Spinal cord (tissue), 10 donors: ENCODE data around the gene PGAM2. TPM values are rescaled to one million over a fixed set of nuclear protein-coding genes. Genes with fewer than 3 reads are reported as not detected.
A peak's percentile ranks its signal among the peaks of the same experiment; 100 is the strongest.

Experiments used
- DNase-seq, 6 donors: peaks; one replicate each; pipeline versions ENCODE4 v3.0.0 to v3.0.0-alpha.2; 2013 to 2015; ENCODE audit warnings: low spot score in 6 of 6, low read depth in 4 of 6
- H3K27ac ChIP-seq: one replicate; pipeline ENCODE4 v1.5.1; 2013; ENCODE audit warnings: low read depth, low read length, control low read depth
- H3K27me3 ChIP-seq: one replicate; pipeline ENCODE4 v1.6.1; 2013; ENCODE audit warnings: low read length; ENCODE audit not compliant: control insufficient read depth, insufficient read depth
- H3K36me3 ChIP-seq: one replicate; pipeline ENCODE4 v1.6.1; 2013; ENCODE audit warnings: low read length; ENCODE audit not compliant: control insufficient read depth, insufficient read depth
- H3K4me1 ChIP-seq: one replicate; pipeline ENCODE4 v1.6.1; 2013; ENCODE audit warnings: low read length; ENCODE audit not compliant: control insufficient read depth, insufficient read depth
- H3K4me3 ChIP-seq: one replicate; pipeline ENCODE4 v1.5.1; 2013; ENCODE audit warnings: low read depth, low read length, control low read depth
- H3K9me3 ChIP-seq: one replicate; pipeline ENCODE4 v1.6.1; 2013; ENCODE audit warnings: low read length; ENCODE audit not compliant: control insufficient read depth, insufficient read depth
- WGBS: methylation state at CpG from one replicate; pipeline ENCODE4 v1.1.5; 2013; ENCODE audit warnings: missing lambda C conversion rate; ENCODE audit not compliant: insufficient coverage; 5-methylcytosine and 5-hydroxymethylcytosine counted together
- polyA plus RNA-seq, 2 donors: library from polyadenylated mRNA; unstranded; fragments of 120-200 nt; gene quantifications; one replicate each; pipeline ENCODE4 v1.2.1, GENCODE V29; 2013; ENCODE audit not compliant: insufficient read length in 2 of 2
- total RNA-seq, 2 donors: library from RNA; depleted of rRNA in 1 of 2; stranded (reverse); fragments of 120-200 nt in 1 of 2; fragments of >200 nt in 1 of 2; gene quantifications; one replicate each; pipeline versions ENCODE4 v1.2.3 to v1.2.4, GENCODE V29; 2013 to 2014
- donor health status: healthy.

PGAM2 gene
- total and polyA plus RNA-seq, 4 donors: 3.5 to 13.6 (median 12.0) TPM

DNA sequence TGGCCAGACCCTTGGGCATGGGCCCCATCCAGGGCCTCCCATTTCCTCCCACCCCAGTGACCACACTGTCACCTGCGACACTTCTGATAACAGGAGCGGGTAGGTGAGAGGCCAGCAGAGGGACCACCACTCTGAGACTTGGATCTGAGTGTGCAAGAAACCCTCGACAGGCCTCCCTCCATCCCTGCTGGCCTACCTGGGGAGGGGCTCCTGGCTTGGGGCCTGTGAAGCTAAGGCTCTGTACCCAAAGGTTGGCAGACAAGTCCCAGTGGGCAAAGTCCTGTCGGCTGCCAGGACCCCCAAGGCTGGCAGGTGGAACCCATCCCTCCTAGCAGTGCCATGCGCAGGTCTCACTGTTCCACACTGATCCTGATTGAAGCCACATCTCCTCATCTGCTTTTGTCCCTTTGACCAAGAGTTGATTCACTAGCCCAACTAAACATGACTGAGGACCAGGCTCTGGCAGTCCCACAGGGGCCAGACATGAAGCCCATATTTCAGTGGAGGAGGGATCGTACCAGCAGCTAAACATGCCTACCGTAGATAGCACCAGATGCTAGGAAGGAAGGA is 1.2 kb upstream of the PGAM2 start:
- Histone ChIP-seq H3K9me3 (no peaks in the 10 kb centered on the region), H3K27me3 (no peaks in the 10 kb centered on the region), H3K27ac (peak overlapping the region; percentile 57), H3K36me3 (peaks cover 19% of the 10 kb centered on the region), H3K4me1 (peaks cover 49% of the 10 kb centered on the region), H3K4me3 (no peak overlapping the region)
- DNase-seq: no peak
- 82% methylated on average over 6 of the region's 7 CpGs for WGBS

DNA sequence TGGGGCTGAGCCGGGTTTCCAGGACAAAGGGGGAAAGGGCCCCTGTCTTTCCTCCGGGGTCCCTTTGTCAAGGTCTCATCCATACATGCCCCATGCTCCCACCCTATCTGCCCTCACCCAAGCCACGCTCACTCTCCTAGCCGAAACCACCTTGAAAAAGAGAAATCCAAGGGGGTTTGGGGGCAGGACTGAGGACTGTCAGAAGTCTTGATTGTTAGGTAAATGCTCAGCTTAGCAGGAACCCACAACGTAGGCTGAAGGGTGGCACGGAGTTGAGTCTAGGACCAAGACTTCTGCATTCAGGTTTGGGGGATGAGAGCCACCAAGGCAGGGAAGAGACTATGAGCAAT is 719 bp upstream of the PGAM2 start:
- Histone ChIP-seq H3K4me3 (no peak overlapping the region), H3K4me1 (peaks cover 54% of the 10 kb centered on the region), H3K36me3 (peaks cover 23% of the 10 kb centered on the region), H3K27me3 (no peaks in the 10 kb centered on the region), H3K9me3 (no peaks in the 10 kb centered on the region), H3K27ac (peak overlapping the region; percentile 57)
- 34% methylated on average over 2 of the region's 6 CpGs for WGBS
- no peak for DNase-seq

DNA sequence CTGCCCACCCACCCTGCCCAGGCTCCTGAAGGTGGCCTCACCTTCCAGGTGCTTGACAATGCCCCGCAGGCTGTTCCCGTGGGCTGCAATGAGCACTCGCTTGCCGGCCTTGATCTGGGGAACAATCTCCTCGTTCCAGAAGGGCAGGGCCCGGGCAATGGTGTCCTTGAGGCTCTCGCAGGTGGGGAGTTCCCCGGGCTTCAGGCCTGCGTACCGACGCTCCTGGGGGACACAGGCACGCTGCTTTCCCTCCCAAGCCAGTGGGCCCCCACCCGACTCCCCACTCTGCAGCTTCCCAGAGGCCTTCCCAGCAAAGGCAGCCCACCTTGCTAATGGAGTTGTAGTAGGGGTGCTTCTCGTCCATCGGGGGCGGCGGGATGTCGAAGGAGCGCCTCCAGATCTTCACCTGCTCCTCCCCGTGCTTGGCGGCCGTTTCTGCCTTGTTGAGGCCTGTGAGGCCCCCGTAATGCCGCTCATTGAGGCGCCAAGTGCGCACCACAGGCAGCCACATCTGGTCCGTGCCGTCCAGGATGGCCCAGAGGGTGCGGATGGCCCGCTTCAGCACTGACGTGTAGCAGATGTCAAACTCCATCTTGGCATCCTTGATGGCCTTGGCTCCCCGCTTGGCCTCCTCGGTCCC is 456 bp downstream of the PGAM2 start:
- peak overlapping the region; percentile 42 for H3K27ac ChIP-seq

DNA sequence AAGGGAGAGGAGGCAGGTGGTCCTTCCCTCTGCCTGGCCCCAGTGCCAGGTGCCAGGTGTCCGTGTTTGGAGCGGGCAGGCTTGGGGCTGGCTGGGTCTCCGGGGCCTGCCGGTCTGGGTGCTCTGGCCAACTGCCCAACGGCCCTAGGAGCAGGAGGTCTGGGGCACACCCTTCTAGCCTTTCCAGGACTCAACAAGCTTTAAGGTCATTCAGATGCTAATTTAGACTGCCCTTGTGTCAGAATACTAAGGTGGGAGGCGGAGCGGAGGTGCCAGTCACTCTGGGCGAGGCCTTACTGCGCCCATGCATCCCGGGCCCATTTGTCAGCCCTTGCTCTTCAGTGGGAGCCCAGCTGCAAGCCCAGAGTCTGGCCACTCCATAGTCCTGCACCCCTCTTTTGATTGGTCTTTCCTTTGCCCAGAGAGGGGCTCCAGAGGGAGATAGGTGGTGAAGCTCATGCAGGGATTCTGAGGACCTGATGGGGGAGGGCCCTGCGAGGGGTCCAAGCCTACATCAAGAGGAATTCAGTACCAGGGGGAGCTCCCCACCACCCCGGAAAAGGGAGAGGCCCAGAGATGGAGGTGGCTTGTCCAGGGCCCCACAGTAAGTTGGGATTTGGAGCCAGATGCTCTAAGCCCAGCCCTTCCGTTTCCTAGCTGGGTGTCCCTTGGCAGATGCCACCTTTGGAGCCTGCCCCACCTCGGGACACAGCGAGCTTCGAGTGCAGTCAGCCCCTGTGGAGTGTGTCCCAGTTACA is 1.3 kb downstream of the PGAM2 start:
- H3K27ac ChIP-seq: no peak overlapping the region
- 32% methylated on average over 14 of the region's 16 CpGs for WGBS
- no peaks in the 10 kb centered on the region for H3K27me3 ChIP-seq
- no peaks in the 10 kb centered on the region for H3K9me3 ChIP-seq
- no peak overlapping the region for H3K4me3 ChIP-seq
- H3K4me1 ChIP-seq: peaks cover 63% of the 10 kb centered on the region
- no peak for DNase-seq
- H3K36me3 ChIP-seq: peaks cover 43% of the 10 kb centered on the region

More for the DNA sequence above, 456 bp downstream of the PGAM2 start:
- Histone ChIP-seq H3K36me3 (peaks cover 35% of the 10 kb centered on the region), H3K4me3 (peak overlapping the region; percentile 27), H3K9me3 (no peaks in the 10 kb centered on the region), H3K4me1 (peaks cover 63% of the 10 kb centered on the region), H3K27me3 (no peaks in the 10 kb centered on the region)
- WGBS: 29% methylated on average over 33 of the region's 33 CpGs
- no peak for DNase-seq

DNA sequence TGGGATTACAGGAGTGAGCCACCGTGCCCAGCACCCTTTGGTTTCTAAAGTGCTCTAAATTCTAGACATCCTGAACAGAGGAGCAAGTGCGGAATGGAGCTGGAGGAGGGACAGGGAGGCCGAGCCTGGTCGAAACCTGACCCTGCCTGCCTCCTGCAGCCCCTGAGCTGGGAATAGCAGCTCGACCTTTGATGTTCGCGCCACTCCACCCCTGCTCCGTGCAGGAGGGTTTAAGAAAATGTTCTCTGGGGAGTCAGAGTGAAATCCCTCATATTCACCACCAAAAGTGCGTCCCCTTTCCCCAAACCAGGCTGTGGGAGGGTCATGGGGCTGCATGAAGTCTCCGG is 1.8 kb downstream of the PGAM2 start:
- Histone ChIP-seq H3K4me3 (no peak overlapping the region), H3K27ac (no peak overlapping the region)

DNA sequence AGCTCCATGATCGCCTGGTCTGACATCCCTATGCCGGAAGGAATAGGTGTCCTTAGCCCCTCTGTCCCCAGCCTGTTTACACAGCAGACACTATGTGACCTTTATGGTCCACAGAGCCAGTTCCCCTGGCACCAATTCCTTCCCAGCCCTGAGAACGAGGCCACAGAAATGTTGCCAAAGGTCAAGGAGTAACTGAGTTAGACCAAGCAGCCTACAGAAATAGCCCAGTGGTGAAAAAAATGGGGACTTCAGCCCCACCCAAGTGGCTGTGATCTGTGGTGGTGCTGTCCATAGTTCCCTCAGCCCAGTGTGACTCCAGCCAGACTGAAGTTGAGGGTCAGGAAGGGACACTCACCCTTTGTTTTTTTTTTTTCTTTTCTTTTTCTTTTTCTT is 2.5 kb downstream of the PGAM2 start:
- no peak overlapping the region for H3K27ac ChIP-seq
- H3K27me3 ChIP-seq: no peaks in the 10 kb centered on the region
- no peak for DNase-seq
- H3K4me1 ChIP-seq: peaks cover 63% of the 10 kb centered on the region
- peaks cover 55% of the 10 kb centered on the region for H3K36me3 ChIP-seq
- H3K9me3 ChIP-seq: no peaks in the 10 kb centered on the region
- 84% methylated on average over 3 of the region's 3 CpGs for WGBS
- H3K4me3 ChIP-seq: no peak overlapping the region

More for the DNA sequence above, 1.8 kb downstream of the PGAM2 start:
- H3K27me3 ChIP-seq: no peaks in the 10 kb centered on the region
- H3K4me1 ChIP-seq: peaks cover 63% of the 10 kb centered on the region
- no peaks in the 10 kb centered on the region for H3K9me3 ChIP-seq
- peaks cover 49% of the 10 kb centered on the region for H3K36me3 ChIP-seq
- WGBS: 35% methylated on average over 5 of the region's 10 CpGs
- DNase-seq: no peak

DNA sequence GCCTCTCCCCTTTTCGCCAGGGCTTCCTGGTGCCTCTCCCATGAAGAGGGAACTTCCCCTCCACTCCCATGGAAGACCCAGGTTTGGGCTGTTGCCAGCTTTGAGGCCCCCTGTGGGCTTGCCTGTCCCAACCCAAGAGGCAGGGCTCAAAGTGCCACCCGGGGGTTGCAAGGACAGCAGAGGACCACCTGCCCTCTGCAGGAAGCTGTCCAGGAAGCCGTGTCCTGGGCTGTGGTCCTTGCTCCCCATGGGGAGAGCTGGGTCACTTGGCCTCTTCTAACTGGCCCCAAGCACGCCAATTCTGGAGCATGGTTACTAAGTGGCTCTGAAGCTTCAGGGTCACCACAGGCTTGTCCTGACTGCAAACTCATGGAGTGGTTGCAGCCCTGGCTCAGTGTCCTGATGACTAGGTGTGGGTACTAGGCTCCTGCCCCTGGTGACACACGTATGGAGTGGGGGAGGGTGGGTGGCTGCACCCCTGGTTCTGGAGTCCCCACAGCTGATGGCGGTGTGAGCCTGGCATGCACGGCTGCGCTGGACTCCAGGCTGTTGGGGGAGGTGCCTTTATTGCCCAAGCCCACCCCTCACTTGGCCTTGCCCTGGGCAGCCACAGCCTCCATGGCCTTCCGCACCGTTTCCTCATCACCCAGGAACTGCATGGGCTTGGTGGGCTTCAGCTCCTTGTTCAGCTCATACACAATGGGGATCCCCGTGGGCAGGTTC is 3.0 kb downstream of the PGAM2 start:
- Histone ChIP-seq H3K4me3 (no peak overlapping the region), H3K9me3 (no peaks in the 10 kb centered on the region), H3K27ac (no peak overlapping the region), H3K4me1 (peaks cover 63% of the 10 kb centered on the region), H3K36me3 (peaks cover 61% of the 10 kb centered on the region), H3K27me3 (no peaks in the 10 kb centered on the region)
- WGBS: 88% methylated on average over 9 of the region's 11 CpGs
- DNase-seq: no peak

DNA sequence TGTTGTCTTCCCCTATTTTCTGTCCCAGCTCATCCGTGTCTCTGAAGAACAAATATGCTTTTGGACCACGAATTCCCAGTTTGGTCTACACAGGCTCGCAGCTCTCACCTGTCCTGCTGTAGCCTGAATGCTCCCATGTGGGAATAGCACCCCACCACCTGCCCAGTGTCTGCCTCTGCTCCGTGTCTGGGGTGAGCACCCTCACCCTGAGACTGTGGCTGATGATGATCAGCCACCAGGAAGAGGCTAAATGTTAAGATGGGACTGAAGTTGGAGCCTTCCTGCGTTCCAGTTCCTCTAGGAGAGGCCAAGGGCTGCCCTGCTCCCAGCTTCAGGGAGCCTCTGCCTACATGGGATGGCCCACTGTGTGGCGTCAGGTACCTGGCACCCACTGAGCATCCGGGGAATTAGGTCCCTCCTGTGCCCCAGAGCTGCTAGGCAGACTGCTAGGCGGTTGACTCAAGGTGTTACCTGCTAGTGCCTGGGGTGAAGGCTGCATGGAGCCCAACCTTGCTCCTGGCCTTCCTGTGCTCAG is 3.7 kb downstream of the PGAM2 start:
- H3K9me3 ChIP-seq: no peaks in the 10 kb centered on the region
- H3K27me3 ChIP-seq: no peaks in the 10 kb centered on the region
- H3K27ac ChIP-seq: no peak overlapping the region
- DNase-seq: no peak
- peaks cover 58% of the 10 kb centered on the region for H3K4me1 ChIP-seq
- 87% methylated on average over 8 of the region's 8 CpGs for WGBS
- no peak overlapping the region for H3K4me3 ChIP-seq
- peaks cover 67% of the 10 kb centered on the region for H3K36me3 ChIP-seq

DNA sequence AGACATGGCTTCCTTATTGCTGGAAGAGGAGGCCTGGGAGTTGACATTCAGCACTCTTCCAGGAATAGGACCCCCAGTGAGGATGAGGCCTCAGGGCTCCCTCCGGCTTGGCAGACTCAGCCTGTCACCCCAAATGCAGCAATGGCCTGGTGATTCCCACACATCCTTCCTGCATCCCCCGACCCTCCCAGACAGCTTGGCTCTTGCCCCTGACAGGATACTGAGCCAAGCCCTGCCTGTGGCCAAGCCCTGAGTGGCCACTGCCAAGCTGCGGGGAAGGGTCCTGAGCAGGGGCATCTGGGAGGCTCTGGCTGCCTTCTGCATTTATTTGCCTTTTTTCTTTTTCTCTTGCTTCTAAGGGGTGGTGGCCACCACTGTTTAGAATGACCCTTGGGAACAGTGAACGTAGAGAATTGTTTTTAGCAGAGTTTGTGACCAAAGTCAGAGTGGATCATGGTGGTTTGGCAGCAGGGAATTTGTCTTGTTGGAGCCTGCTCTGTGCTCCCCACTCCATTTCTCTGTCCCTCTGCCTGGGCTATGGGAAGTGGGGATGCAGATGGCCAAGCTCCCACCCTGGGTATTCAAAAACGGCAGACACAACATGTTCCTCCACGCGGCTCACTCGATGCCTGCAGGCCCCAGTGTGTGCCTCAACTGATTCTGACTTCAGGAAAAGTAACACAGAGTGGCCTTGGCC is 4.3 kb downstream of the PGAM2 start:
- no peaks in the 10 kb centered on the region for H3K27me3 ChIP-seq
- WGBS: 75% methylated on average over 8 of the region's 8 CpGs
- H3K36me3 ChIP-seq: peaks cover 73% of the 10 kb centered on the region
- H3K4me3 ChIP-seq: no peak overlapping the region
- no peak for DNase-seq
- no peaks in the 10 kb centered on the region for H3K9me3 ChIP-seq
- H3K4me1 ChIP-seq: peaks cover 52% of the 10 kb centered on the region
- H3K27ac ChIP-seq: no peak overlapping the region
